GM06990 (cell line): ENCODE data around the gene HRH3.

Source experiments
- DNase-seq: peaks from one replicate; pipeline ENCODE4 v3.0.0-alpha.2; 2011; ENCODE audit not compliant: insufficient read length; ENCODE audit errors: extremely low read depth
- H3K27me3 ChIP-seq: replicated peaks from 2 replicates; pipeline ENCODE4 v1.6.0; 2011; ENCODE audit warnings: low read length; ENCODE audit not compliant: control insufficient read depth, insufficient read depth
- H3K36me3 ChIP-seq: 2 replicates; pipeline ENCODE4 v1.5.1; 2011; ENCODE audit warnings: low read length; ENCODE audit not compliant: control insufficient read depth, insufficient read depth
- H3K4me3 ChIP-seq: replicated peaks from 2 replicates; pipeline ENCODE4 v1.5.1; 2011; ENCODE audit warnings: low read depth, mild to moderate bottlenecking, control low read depth, low read length
- TF ChIP-seq, protein P1 (sequence below): IDR thresholded peaks from 2 replicates; pipeline ENCODE4 v1.5.1; 2011; ENCODE audit warnings: low read length, control low read depth, mild to moderate bottlenecking, inconsistent platforms; ENCODE audit not compliant: insufficient read depth, poor library complexity, severe bottlenecking

HRH3 gene

DNA sequence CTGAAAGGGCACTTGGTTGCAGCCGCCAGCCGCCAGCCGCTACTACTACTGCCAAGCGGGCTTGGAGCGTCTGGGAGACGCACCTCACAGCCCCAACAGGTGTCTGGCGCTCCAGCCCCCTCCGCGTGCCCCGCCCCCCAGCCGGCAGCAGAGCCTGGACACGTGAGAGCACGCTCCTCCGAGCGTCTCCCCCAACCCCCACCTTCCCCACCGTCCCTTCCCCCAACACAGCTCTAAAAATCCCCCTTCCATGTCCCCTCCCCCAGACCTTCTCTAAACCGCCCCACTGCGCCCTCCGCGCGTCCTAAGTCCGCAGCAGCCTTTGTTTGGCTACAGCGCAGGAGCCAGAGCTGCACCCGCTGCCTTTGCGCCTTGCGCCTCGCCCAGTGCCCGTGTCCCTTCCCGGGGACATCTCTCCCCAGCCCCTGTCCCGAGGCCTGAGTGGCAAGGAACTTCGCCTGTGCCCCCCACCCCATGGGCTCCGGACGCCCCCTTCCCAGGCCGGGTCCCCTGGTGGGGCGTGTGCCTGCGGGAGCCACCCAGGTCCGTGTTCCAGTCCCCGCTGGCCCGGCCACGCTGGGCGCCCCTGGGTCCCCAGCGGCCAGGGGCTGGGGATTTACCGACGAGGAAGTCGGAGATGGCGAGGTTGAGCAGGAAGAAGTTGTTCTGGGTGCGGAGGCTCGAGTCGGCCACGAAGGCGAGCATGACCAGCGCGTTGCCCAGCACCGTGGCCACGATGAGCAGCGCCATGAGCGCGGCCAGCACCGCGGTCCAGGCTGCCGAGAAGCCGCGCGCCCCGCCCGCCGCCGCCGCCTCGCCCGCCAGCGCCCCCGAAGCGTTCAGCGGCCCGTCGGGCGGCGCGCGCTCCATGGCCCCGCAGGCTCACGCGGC, 732 bp downstream of the HRH3 start:
- no peaks in the 10 kb centered on the region for H3K36me3 ChIP-seq
- H3K4me3 ChIP-seq, result no peak overlapping the region
- no peaks in the 10 kb centered on the region; the same call in 1 of the 2 replicates for H3K27me3 ChIP-seq
- TF ChIP-seq, protein P1, sequence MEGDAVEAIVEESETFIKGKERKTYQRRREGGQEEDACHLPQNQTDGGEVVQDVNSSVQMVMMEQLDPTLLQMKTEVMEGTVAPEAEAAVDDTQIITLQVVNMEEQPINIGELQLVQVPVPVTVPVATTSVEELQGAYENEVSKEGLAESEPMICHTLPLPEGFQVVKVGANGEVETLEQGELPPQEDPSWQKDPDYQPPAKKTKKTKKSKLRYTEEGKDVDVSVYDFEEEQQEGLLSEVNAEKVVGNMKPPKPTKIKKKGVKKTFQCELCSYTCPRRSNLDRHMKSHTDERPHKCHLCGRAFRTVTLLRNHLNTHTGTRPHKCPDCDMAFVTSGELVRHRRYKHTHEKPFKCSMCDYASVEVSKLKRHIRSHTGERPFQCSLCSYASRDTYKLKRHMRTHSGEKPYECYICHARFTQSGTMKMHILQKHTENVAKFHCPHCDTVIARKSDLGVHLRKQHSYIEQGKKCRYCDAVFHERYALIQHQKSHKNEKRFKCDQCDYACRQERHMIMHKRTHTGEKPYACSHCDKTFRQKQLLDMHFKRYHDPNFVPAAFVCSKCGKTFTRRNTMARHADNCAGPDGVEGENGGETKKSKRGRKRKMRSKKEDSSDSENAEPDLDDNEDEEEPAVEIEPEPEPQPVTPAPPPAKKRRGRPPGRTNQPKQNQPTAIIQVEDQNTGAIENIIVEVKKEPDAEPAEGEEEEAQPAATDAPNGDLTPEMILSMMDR, result no peak
- no peak for DNase-seq

DNA sequence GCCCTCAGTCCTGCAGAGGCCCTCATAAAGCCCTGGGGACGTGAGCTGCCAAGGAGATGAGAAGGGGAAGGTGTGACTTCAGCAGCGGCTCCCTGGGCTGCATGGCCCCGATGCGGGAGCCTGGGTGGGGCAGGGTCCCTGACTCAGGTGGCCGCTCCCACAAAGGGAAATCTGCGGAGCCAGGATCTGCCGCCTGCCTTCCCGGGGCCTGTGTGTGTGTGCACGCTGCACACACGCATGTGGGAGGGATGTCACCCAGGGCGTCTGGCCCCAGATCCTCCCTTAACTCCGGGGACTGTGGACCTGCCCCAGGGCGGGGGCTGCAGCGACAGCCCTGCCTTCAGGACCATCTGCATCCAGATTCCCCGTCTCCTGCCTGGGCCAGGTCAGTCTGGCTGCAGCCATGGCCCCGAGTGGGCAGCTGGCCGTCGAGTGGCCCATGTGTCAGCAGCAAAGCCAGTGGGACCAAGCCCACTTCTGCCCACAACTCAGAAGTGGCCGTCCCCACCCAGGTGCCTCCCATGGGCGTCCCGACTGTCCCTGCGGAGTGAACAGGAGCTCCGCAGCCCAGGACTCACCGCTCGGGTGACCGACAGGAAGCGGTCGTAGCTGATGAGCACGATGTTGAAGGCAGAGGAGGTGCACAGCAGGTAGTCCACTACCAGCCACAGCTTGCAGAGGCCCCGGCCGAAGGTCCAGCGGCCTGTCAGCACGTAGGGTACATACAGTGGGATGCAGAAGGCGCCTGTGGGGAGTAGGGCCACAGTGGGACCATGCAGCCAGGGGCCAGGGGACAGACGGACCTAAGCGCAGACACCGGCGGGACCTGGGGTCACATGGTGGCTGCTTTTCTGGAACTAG, 1.9 kb downstream of the HRH3 start:
- Histone ChIP-seq H3K27me3 (no peaks in the 10 kb centered on the region; the same call in 1 of the 2 replicates), H3K36me3 (no peaks in the 10 kb centered on the region), H3K4me3 (no peak overlapping the region)
- no peak for DNase-seq
- TF ChIP-seq, protein P1, result no peak

DNA sequence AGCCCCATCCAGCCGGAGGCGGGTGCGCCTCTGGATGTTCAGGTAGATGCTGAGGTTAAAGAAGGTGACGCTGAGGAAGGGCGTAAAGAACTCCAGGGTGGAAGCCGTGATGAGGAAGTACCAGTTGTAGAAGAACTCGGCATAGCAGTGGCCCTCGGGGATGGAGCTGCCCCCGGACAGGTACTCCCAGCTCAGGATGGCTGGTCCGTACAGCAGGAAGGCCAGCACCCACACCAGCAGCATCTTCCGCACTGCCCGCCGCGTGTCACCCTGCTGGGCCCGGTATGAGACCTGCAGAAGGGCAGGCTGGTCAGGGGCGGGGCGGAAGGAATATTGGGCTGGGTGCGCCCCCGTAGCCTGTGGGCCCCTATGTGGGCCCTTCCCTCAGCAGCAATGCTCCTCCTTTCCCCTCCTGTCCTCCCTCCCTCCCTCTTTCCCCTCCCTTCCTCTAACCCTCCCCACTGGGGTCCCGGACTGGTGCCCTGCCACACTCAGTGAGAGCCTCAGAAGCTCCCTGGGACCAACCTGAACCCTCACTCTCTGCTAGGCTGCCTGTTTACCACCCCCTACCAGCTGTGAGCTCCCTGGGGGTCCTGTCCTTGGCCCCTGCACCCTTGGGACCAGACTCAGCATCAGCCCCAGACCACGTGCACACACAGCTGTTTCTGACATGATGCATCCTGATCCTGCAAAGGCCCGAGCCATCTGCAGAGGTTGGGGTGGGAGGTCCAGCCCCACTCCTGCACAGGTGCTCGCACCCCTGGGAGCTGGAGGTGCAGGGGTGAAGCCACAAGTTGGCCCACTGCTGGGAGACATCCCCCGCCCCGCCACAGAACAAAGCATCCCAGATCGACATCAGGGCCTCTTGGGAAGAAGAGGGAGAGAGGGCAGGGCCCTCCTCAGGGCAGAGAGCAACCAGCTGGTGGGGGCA, 3.2 kb downstream of the HRH3 start:
- TF ChIP-seq, protein P1, result no peak
- no peak for DNase-seq

DNA sequence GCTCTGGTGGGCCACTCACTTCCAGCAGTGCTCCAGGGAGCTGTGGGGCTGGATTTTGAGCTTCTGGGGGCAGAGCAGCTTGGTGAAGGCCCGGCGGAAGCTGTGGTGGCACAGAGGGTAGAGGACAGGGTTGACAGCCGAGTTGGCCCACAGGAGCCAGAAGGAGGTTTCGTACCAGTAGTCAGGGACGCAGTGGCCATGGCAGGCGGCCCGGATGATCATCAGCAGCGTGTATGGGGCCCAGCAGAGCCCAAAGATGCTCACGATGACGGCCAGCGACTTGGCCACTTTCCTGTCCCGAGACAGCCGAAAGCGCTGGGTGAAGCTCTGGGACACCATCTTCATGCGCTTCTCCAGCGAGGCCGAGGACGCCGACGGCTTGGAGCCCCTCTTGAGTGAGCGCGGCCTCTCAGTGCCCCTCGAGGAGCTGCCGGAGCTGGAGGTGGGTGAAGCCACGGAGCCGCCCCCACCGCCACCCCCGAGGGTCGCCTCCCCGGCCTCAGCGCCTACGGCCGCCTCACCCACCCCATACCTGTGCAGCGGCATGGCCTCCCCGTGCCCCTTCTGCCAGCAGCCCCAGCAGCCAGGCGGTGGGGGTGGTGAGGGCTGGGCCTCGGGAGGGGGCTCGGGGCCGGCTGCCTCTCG, 4.0 kb downstream of the HRH3 start:
- TF ChIP-seq, protein P1, result no peak
- Histone ChIP-seq H3K36me3 (no peaks in the 10 kb centered on the region), H3K27me3 (no peaks in the 10 kb centered on the region; the same call in 1 of the 2 replicates), H3K4me3 (no peak overlapping the region)
- DNase-seq, result no peak

More for the DNA sequence above, 3.2 kb downstream of the HRH3 start:
- Histone ChIP-seq H3K27me3 (no peaks in the 10 kb centered on the region; the same call in 1 of the 2 replicates), H3K36me3 (no peaks in the 10 kb centered on the region), H3K4me3 (no peak overlapping the region)
